CD4-positive, alpha-beta T cell treated with Interleukin-12 subunit alpha and Interleukin-12 subunit beta, for 1 hour (primary cell): ENCODE data around the gene C12orf76.
A peak's percentile ranks its signal among the peaks of the same experiment; 100 is the strongest.
"Not testable (repeated sequence)": the region's sequence is repeated elsewhere in the genome, so short reads cannot be mapped to it uniquely, and the experiment has no call there.

Experiments
- DNase-seq: peaks from one replicate; pipeline ENCODE4 v3.0.0-alpha.2; 2020

Gene C12orf76, protein sequence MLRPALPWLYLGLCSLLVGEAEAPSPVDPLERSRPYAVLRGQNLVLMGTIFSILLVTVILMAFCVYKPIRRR

DNA sequence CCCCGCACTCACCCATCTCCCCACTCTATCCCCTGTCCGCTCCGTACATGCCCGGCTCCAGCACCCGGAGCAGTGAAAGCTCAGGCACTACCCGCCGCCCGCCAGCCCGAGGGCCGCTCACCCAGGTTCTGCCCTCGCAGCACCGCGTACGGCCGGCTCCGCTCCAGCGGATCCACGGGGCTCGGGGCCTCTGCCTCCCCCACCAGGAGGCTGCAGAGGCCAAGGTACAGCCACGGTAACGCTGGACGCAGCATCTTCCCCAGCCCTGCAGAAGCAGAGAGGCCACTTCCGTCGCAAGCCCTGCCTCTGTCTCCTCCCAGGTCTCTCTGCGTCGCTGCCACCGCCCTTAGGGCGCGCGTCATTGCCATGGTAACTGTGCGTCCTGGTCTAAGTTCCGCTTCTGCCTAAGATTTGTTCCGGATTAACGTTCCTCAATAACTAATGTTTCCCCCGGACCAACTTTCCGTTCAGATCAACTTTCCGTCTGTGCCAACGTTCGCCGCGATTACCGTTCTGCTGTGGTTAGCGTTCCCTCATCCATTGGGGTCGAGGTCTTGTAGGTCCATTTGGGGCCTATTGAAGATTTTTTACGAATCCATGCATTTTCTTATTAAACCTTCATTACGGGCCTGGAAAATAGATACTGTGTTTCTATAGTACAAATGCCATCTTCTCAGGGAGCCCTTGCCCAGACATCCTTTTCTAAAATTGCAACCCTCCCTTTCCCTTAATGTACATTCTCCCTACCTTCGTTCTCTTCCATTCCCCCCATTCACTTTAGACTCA lies at the start of gene C12orf76:
Gene C12orf76, minus strand, starts transcription at position 281 of the 786 bp plus-strand sequence. Its CDS starts 27 bp downstream, at position 254.
- peak; percentile 94 for DNase-seq

- no peak for DNase-seq
Observed at GRCh38 chr12:110093631-110094311, 45.4 kb upstream of the C12orf76 start.

DNA sequence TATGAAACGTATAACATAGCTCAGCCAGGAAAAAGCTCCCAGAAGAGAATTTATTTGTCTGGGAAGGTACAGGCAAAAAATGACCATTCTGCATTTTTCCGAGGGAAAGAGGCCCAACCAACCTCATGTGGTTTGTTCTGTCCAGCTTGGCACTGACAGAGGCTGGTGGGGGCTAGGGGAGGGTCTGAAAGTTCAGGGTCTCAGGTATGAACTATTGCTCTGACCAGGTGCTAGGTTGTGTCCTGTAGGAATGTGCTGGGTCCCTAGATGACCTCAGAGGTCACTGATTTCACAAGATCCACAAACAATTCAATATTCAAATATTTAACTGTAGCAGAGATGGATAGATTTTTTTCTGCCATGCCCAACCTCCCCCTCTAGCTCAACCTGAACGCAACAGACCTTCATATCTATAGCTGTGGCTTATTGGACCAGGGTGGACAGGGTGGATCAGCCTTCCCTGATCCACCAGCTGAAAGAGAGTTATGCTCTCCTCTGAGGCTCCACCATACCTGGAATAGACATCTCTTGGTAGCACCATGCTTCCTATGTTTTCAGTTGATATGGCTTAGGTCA lies 42.9 kb upstream of the C12orf76 start:
- no peak for DNase-seq

GRCh38 chr12:110090266-110091135 lies 42.2 kb upstream of the C12orf76 start:
- DNase-seq, result no peak

DNA sequence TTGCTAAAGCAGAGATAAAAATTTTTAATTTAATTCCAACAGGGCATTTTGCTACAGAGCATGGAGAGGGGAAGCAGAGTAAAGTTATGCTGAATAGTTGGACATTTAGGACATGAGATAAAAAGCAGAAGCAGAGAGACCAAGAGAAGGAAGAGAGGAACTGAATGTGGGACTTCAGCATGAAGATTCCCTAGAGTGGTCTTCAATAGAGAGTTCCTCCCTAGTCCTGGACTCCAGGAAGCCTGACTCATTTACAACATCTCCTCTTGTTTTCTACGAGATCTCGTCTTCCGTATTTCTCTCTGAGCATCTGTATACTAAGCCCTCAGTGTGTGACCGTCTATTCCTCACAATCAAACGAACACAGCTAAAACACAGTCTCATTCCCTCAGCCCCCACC lies 40.6 kb upstream of the C12orf76 start:
- DNase-seq, result no peak

DNA sequence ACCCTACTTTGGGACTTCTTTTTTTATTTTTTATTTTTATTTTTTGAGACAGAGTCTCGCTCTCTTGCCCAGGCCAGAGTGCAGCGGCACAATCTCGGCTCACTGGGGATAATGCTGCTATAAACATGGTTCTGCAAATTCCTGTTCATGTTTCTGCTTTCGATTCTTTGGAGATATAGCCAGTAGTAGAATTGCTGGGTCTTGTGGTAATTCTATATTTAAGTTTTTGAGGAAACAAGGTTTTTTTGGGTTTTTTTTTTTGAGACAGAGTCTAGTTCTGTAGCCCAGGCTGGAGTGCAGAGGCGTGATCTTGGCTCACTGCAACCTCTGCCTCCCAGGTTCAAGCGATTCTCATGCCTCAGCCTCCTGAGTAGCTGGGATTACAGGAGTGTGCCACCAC lies 39.9 kb upstream of the C12orf76 start:
- DNase-seq, result peak; percentile 6

GRCh38 chr12:110084314-110085015 lies 36.1 kb upstream of the C12orf76 start:
- no peak for DNase-seq

DNA sequence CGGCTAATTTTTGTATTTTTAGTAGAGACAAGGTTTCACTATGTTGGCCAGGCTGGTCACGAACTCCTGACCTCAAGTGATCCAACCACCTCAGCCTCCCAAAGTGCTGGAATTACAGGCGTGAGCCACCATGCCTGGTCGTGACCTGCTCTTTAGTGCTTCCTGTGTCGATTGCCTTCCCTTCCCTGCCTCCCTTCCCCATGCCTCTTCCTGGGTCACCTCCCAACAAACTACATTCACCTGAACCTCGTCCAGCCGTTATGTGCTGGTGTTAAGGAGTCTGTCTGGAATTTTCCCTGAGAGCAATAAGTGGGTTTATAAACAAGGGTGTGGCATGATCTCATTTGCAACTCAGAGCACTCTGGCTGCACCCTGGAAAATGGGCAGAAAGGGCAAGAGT lies 32.1 kb upstream of the C12orf76 start:
- DNase-seq, result no peak

GRCh38 chr12:110079477-110080400 lies 31.4 kb upstream of the C12orf76 start:
- DNase-seq, result peak; percentile 88

DNA sequence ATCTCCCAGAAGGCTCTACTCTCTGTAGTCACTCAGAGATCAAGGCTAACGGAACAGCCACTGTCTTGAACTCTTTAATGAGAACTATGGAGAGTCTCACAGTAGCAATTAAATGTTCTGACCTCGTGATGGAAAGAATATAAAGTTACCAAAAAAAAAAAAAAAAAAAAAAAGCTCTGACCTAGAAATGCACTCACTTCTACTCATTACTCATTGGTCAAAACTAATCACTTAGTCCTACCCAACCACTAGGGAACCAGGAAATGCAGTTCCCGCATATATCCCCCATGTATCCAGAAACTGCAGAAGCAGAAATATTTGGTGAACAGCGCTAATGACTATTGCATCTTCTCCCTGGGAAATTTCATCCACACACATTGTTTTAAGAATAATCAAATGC lies 29.5 kb upstream of the C12orf76 start:
- no peak for DNase-seq

GRCh38 chr12:110075880-110076279 lies 27.6 kb upstream of the C12orf76 start:
- DNase-seq, result no peak

DNA sequence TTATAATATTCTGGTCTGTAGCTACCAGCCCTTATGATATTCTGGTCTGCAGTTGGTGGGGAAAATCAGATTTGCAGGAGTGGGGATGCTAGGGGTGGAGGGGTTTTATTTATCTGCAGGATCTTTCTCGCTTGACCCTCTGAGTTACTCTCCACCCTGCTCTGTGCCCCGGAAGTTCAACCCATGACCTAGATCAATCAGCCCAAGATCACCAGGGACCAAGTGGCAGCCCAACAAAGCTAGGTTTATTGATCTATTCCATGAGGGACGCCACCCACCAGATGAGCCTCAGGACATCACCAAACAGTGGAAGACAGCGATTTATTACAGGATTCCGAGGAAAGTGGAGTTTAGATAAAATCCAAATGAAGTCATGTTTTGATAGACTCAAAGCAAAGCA lies 25.8 kb upstream of the C12orf76 start:
- DNase-seq, result no peak

- DNase-seq, result peak; percentile 10
Observed at GRCh38 chr12:110073049-110073831, 24.9 kb upstream of the C12orf76 start.

GRCh38 chr12:110072636-110073035 lies 24.3 kb upstream of the C12orf76 start:
- not testable (repeated sequence) for DNase-seq

DNA sequence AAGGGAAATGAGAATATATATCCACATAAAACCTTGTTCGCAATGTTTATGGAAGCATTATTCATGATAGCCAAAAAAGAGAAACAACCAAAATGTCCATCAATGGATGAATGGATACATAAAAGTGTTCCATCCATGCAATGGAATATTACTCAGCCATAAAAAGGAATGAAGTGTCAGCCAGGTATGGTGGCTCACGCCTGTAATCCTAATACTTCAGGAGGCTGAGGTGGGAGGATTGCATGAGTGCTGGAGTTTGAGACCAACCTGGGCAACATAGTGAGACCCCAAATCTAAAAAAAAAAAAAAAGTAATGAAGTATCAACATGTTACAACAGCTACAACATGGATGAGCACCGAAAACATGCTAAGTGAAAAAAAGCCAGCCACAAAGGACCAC lies 23.6 kb upstream of the C12orf76 start:
- no peak for DNase-seq

DNA sequence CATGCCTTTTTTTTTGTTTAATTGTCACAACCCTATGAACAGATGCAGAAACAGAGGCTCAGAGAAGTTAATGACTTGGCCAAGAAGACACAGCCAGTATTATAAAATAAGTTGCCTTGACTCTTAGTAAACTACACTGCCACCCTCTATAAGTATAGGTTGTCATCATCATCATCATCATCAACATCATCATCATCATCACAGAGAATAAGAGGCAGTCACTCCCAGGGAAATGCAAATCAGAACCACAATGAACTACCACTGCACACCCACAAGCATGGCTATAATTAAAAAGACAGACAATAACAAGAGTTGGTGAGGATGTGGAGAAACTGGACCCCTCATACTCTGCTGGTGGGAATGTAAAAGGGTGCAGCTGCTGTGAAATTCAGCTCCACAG lies 23.2 kb upstream of the C12orf76 start:
- no peak for DNase-seq

GRCh38 chr12:110068654-110069053 lies 20.3 kb upstream of the C12orf76 start:
- no peak for DNase-seq

- DNase-seq, result not testable (repeated sequence)
Observed at GRCh38 chr12:110068115-110068514, 19.8 kb upstream of the C12orf76 start.

- DNase-seq, result no peak
Observed at GRCh38 chr12:110067531-110067930, 19.2 kb upstream of the C12orf76 start.

GRCh38 chr12:110065540-110065939 lies 17.2 kb upstream of the C12orf76 start:
- DNase-seq, result no peak
